Stimulated activated CD8-positive, alpha-beta memory T cell treated with anti-CD3 and anti-CD28 coated beads, Interleukin-12 subunit alpha, Interleukin-12 subunit beta, amount 100 ng/mL, for 4 hours (primary cell): ENCODE data around the gene KCNT2.

Experiments used
- DNase-seq: peaks from one replicate; pipeline ENCODE4 v3.0.0-alpha.2; 2020; ENCODE audit warnings: low read depth

KCNT2 gene

GRCh38 chr1:196183941-196184340 lies 424.3 kb downstream of the KCNT2 start:
- DNase-seq: no peak

GRCh38 chr1:196181594-196181878 lies 426.7 kb downstream of the KCNT2 start:
- no peak for DNase-seq

- no peak for DNase-seq
Observed at GRCh38 chr1:196180847-196181593, 427.2 kb downstream of the KCNT2 start.

- no peak for DNase-seq
Observed at GRCh38 chr1:196178083-196178635, 430.1 kb downstream of the KCNT2 start.
